GM15510 (cell line): Measurements from ENCODE around the gene FIZ1.

Experiments used
- POLR2A ChIP-seq: IDR thresholded peaks from 3 replicates; pipeline ENCODE4 v1.6.1; 2011; ENCODE audit warnings: borderline replicate concordance; ENCODE audit not compliant: insufficient read length; ENCODE audit errors: extremely low read depth

Gene FIZ1

GRCh38 chr19:55579766-55580621 is 19.3 kb downstream of the FIZ1 start:
- no peak for TF ChIP-seq POLR2A

GRCh38 chr19:55578761-55579747 is 20.3 kb downstream of the FIZ1 start:
- TF ChIP-seq POLR2A: no peak

GRCh38 chr19:55578031-55578760 is 21.1 kb downstream of the FIZ1 start:
- TF ChIP-seq POLR2A: no peak

GRCh38 chr19:55576746-55577145 is 22.6 kb downstream of the FIZ1 start:
- no peak for TF ChIP-seq POLR2A

- no peak for TF ChIP-seq POLR2A
Observed at GRCh38 chr19:55567708-55568328, 31.5 kb downstream of the FIZ1 start.

GRCh38 chr19:55566823-55567222 is 32.5 kb downstream of the FIZ1 start:
- TF ChIP-seq POLR2A: no peak

- no peak for TF ChIP-seq POLR2A
Observed at GRCh38 chr19:55563261-55563690, 36.0 kb downstream of the FIZ1 start.

- TF ChIP-seq POLR2A: no peak
Observed at GRCh38 chr19:55559684-55560083, 39.6 kb downstream of the FIZ1 start.

- TF ChIP-seq POLR2A: no peak
Observed at GRCh38 chr19:55554741-55555152, 44.6 kb downstream of the FIZ1 start.

- TF ChIP-seq POLR2A: no peak
Observed at GRCh38 chr19:55554302-55554701, 45.0 kb downstream of the FIZ1 start.

- TF ChIP-seq POLR2A: no peak
Observed at GRCh38 chr19:55553217-55554182, 45.8 kb downstream of the FIZ1 start.

GRCh38 chr19:55552620-55553019 is 46.7 kb downstream of the FIZ1 start:
- TF ChIP-seq POLR2A: no peak

GRCh38 chr19:55552206-55552605 is 47.1 kb downstream of the FIZ1 start:
- no peak for TF ChIP-seq POLR2A
